GM21717 (cell line): ENCODE measurements around the gene HSFY1.
"Not testable (repeated sequence)": the region's sequence is repeated elsewhere in the genome, so short reads cannot be mapped to it uniquely, and the experiment has no call there.

Source experiments
- ATAC-seq: cut with Tn5 transposase; IDR thresholded peaks from one replicate; pipeline ENCODE4 v1.9.1; 2021; ENCODE audit warnings: mild to moderate bottlenecking, moderate library complexity; ENCODE audit not compliant: unreplicated experiment

Gene HSFY1, protein sequence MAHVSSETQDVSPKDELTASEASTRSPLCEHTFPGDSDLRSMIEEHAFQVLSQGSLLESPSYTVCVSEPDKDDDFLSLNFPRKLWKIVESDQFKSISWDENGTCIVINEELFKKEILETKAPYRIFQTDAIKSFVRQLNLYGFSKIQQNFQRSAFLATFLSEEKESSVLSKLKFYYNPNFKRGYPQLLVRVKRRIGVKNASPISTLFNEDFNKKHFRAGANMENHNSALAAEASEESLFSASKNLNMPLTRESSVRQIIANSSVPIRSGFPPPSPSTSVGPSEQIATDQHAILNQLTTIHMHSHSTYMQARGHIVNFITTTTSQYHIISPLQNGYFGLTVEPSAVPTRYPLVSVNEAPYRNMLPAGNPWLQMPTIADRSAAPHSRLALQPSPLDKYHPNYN

DNA sequence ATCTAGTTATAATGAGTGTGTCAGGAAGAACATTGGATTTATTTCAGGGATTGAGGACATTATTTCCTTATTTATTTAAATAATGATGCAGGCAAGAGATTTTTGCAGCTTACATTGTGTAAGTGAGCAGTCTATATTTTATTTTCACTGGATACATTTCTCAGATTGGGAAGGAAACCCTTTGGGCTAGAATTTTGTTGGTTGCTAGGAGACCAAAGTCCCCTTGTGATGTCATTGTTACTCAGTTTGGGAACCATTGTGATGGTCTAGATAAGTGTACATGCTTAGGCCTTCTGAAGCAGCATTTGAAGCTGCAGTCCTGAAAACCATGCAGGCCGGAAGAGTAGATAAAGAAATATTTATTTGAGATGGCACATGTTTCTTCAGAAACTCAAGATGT is at the start of gene HSFY1:
Gene HSFY1 (plus strand): TSS at position 301 of the 400 bp plus-strand sequence. CDS start 68 bp downstream, at position 369.
- ATAC-seq = not testable (repeated sequence)

DNA sequence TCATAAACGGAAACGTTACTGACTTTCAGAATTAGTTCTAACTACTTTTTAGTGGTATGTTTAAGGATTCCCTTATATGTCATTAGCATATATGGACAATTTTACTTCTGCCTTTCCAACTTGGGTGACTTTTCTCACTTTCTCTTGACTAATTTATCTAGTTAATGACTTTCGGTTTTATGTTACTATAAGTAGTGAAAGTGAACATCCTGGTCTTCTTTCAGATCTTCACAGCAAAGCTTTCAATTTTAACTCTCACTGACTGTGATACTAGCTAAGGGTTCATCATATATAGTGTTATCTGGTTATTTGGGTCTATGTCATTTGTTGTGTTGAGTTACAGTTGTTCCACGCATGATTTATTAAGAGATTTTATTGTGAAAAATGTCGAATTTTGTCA is 42.3 kb upstream of the HSFY1 start:
- ATAC-seq = not testable (repeated sequence)

DNA sequence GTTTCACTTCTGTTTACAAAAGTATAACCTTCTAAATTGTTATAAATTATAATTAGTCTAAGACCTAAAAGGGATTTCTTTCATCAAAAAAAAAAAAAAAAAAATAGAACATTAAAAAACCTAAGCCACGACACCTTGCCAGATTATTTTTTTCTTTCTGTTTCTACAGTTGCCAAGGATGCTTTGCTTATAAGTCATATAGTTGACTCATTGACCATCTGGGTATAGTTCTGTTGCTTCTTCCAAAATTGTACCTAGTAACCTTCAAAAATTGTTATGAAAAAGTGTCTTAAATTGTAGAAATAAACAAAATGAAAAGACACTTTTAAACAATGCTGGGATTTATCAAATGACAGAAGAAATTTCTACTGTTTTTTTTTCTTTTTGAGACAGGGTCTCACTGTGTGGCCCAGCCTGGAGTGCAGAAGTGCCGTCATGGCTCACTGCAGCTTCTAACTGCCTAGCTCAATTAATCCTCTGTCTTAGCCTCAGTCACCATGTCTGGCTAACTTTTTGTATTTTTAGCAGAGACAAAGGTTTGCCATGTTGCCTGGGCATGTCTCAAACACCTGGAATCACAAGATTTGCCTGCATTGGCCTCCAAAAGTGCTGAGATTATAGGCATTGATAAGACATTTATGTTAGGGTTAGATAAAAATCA is 15.4 kb upstream of the HSFY1 start:
- not testable (repeated sequence) for ATAC-seq

DNA sequence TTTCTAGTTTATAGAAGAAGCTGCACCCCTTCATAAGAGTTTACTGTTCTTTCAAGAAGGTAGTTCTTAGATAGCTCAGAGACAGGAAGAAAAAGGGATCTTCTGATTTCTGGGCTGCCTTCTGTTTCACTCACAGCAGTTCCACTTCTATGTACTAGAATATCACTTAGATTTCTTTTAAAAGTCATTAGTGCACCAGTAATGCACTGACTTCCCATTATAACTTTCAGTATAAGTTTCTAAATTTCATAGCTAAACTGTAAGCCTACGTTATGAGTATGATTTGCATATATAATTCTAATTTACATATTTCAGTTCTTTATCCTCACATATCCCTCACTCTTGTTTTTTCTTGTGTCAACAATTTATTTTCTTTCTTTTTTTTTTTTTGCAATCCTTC is 7.6 kb upstream of the HSFY1 start:
- not testable (repeated sequence) for ATAC-seq

DNA sequence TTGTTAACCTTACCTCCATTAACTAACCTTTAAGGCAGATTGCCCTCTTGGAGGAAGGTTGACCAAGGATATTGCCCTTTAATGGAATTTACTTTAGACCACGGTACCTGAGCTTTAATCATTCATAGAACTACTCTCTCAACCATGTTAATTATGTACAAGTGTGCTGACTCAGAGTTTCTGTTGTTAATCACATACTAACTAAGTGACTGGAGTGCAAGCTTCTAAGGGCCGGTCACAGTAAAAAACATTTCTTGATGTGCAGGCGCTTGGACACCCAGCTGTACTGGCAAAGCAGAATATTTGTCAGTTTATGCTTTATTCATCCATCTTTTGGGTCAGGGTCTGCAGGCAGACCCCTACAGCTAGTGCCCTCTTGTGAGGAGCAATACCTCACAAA is 6.6 kb downstream of the HSFY1 start:
- not testable (repeated sequence) for ATAC-seq

DNA sequence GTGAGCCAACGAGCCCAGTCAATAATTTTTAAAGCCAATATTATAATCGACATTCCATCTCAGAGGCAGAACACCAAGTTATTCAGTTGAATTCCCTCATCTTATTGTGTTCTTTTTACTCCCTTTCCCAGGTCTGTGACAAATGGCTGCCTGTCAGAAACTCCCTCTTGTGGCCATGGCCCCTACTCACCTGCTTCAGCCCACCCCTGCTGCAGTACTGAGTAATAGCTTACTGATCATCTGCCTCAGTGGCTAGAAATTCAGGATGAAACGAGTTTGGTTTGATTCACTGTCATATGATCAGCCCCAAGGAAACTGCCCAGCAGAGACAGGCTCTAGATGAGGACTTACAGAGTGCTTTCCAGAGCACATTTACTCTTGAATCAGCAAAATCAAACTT is 19.4 kb downstream of the HSFY1 start:
- not testable (repeated sequence) for ATAC-seq
